Measurements from ENCODE around the gene UBASH3A. TPM values are rescaled to one million over a fixed set of nuclear protein-coding genes. Genes with fewer than 3 reads are reported as not detected.

UBASH3A gene
- polyA plus RNA-seq, 1 donor (not counting 4 experiments of a cell fraction or from before 2014, with no cell fraction given): not detected

DNA sequence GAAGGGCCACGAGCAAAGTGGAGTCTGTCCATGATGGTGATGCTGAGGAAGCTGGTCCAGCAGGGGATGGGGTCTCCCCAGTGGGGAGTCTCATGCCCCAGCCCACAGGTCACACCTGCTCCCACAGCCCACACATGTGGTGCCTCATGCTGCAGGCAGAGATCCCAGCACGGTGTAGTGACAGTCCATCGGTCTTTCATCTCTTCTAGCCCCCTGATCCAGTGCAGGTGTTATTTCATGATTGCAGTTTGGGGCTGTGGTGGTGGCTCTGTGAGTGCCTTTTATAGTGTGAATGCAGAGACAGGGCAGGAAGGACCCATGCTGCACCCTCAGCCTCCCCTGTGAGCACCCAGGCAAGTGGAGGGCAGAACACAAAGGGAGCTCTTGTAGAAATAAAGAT lies 45.0 kb downstream of the UBASH3A start:
- DNase-seq (ENCODE audit: low read depth, low spot score): no peak
- Histone ChIP-seq H3K27me3 (ENCODE audit: control insufficient read depth, extremely low read depth, insufficient read depth, low read length) (no peaks in the 10 kb centered on the region), H2AFZ (ENCODE audit: control insufficient read depth, low read length) (no peak overlapping the region), H3K4me1 (ENCODE audit: control insufficient read depth, extremely low read depth, insufficient read depth, low read length) (no peaks in the 10 kb centered on the region), H3K4me3 (ENCODE audit: control insufficient read depth in 2 of 3, extremely low read depth in 1 of 3, insufficient read depth in 2 of 3, low read depth in 1 of 3, low read length in 3 of 3) (no peak overlapping the region), H3K9me1 (ENCODE audit: control insufficient read depth, extremely low read depth, insufficient read depth, low read length) (no peaks in the 10 kb centered on the region), H3K27ac (ENCODE audit: control insufficient read depth, insufficient read depth, low read length) (no peak overlapping the region), H3K9me3 (ENCODE audit: control insufficient read depth, low read depth, low read length) (no peaks in the 10 kb centered on the region), H4K20me1 (ENCODE audit: control insufficient read depth, extremely low read depth, insufficient read depth, low read length) (no peaks in the 10 kb centered on the region), H3K79me2 (ENCODE audit: control insufficient read depth, insufficient read depth, low read length) (no peaks in the 10 kb centered on the region), H3K36me3 (ENCODE audit: control insufficient read depth in 2 of 2, extremely low read depth in 1 of 2, insufficient read depth in 2 of 2, low read length in 2 of 2) (no peaks in the 10 kb centered on the region), H3K4me2 (ENCODE audit: control insufficient read depth, extremely low read depth, insufficient read depth, low read depth, low read length) (no peak overlapping the region), H3K9ac (ENCODE audit: control insufficient read depth, extremely low read depth, insufficient read depth, low read length) (no peak overlapping the region)
- TF ChIP-seq EZH2 (IDR thresholded peaks at IDR 0.05; ENCODE audit: low read length): no peak
- TF ChIP-seq, protein P1, sequence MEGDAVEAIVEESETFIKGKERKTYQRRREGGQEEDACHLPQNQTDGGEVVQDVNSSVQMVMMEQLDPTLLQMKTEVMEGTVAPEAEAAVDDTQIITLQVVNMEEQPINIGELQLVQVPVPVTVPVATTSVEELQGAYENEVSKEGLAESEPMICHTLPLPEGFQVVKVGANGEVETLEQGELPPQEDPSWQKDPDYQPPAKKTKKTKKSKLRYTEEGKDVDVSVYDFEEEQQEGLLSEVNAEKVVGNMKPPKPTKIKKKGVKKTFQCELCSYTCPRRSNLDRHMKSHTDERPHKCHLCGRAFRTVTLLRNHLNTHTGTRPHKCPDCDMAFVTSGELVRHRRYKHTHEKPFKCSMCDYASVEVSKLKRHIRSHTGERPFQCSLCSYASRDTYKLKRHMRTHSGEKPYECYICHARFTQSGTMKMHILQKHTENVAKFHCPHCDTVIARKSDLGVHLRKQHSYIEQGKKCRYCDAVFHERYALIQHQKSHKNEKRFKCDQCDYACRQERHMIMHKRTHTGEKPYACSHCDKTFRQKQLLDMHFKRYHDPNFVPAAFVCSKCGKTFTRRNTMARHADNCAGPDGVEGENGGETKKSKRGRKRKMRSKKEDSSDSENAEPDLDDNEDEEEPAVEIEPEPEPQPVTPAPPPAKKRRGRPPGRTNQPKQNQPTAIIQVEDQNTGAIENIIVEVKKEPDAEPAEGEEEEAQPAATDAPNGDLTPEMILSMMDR (optimal IDR thresholded peaks at IDR 0.05 in 1 of 3, IDR thresholded peaks at IDR 0.05 in 1 of 3, conservative IDR thresholded peaks at IDR 0.05 in 1 of 3; ENCODE audit: extremely low read depth in 1 of 3, insufficient read depth in 2 of 3, low read length in 3 of 3): no peak
- FAIRE-seq: no peak
- dilution Hi-C loops (cut with MboI; ENCODE audit: extremely low pct_ligation_motif_present, low sequenced_read_pairs): no loop called here

DNA sequence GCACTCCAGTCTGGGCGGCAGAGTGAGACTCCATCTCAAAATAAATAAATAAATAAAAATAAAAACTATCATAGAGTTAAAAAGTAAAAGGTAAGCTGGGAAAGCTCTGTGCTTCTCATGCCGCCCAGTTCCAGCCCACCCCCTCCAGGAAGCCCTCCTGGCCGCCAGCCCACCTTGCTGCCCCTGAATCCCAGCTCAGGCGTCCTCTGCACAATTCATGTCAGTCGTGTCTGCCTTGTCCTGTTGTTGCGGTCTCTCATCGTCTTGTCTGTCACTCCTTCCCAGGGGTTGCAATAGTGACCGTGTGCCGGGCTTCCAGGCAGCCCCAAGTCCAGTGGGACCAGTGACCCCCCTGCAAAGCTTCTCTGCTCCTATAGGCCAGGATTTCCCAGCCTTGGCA lies 48.2 kb downstream of the UBASH3A start:
- H3K27ac ChIP-seq (ENCODE audit: control insufficient read depth, insufficient read depth, low read length): no peak overlapping the region
- no peaks in the 10 kb centered on the region for H3K79me2 ChIP-seq (ENCODE audit: control insufficient read depth, insufficient read depth, low read length)
- H3K4me1 ChIP-seq (ENCODE audit: control insufficient read depth, extremely low read depth, insufficient read depth, low read length): no peaks in the 10 kb centered on the region
- no peak overlapping the region for H2AFZ ChIP-seq (ENCODE audit: control insufficient read depth, low read length)
- H3K27me3 ChIP-seq (ENCODE audit: control insufficient read depth, extremely low read depth, insufficient read depth, low read length): no peaks in the 10 kb centered on the region
- H3K36me3 ChIP-seq (ENCODE audit: control insufficient read depth in 2 of 2, extremely low read depth in 1 of 2, insufficient read depth in 2 of 2, low read length in 2 of 2): no peaks in the 10 kb centered on the region
- no peaks in the 10 kb centered on the region for H3K9me1 ChIP-seq (ENCODE audit: control insufficient read depth, extremely low read depth, insufficient read depth, low read length)
- H3K9ac ChIP-seq (ENCODE audit: control insufficient read depth, extremely low read depth, insufficient read depth, low read length): no peak overlapping the region
- no peaks in the 10 kb centered on the region for H4K20me1 ChIP-seq (ENCODE audit: control insufficient read depth, extremely low read depth, insufficient read depth, low read length)
- TF ChIP-seq, protein P1 (optimal IDR thresholded peaks at IDR 0.05 in 1 of 3, IDR thresholded peaks at IDR 0.05 in 1 of 3, conservative IDR thresholded peaks at IDR 0.05 in 1 of 3; ENCODE audit: extremely low read depth in 1 of 3, insufficient read depth in 2 of 3, low read length in 3 of 3): no peak
- no peak for TF ChIP-seq EZH2 (IDR thresholded peaks at IDR 0.05; ENCODE audit: low read length)
- no peak for DNase-seq (ENCODE audit: low read depth, low spot score)
- H3K4me2 ChIP-seq (ENCODE audit: control insufficient read depth, extremely low read depth, insufficient read depth, low read depth, low read length): no peak overlapping the region
- no peak for FAIRE-seq
- H3K4me3 ChIP-seq (ENCODE audit: control insufficient read depth in 2 of 3, extremely low read depth in 1 of 3, insufficient read depth in 2 of 3, low read depth in 1 of 3, low read length in 3 of 3): no peak overlapping the region
- no peaks in the 10 kb centered on the region for H3K9me3 ChIP-seq (ENCODE audit: control insufficient read depth, low read depth, low read length)
- dilution Hi-C loops (cut with MboI; ENCODE audit: extremely low pct_ligation_motif_present, low sequenced_read_pairs): no loop called here
